ENCODE measurements around the gene SCN1A.

- TF ChIP-seq CTCF (conservative IDR thresholded peaks at IDR 0.05; ENCODE audit: low read length): no peak
- no peak for TF ChIP-seq EZH2phosphoT487 (IDR thresholded peaks at IDR 0.05; ENCODE audit: borderline replicate concordance)
Observed at GRCh38 chr2:166135849-166136258, 8.0 kb upstream of the SCN1A start.

Data from Loucy (cell line).